Measurements from ENCODE around the gene RAB44. TPM values are rescaled to one million over a fixed set of nuclear protein-coding genes. Genes with fewer than 3 reads are reported as not detected.

The RAB44 gene
- total RNA-seq, 1 donor from 2014 or later, result not detected

GRCh38 chr6:36727505-36728021, 29.9 kb downstream of the RAB44 start:
- no peak for TF ChIP-seq EZH2phosphoT487 (IDR thresholded peaks at IDR 0.05)
- TF ChIP-seq EZH2 (IDR thresholded peaks at IDR 0.05), result no peak
- TF ChIP-seq CTCF (IDR thresholded peaks at IDR 0.05), result no peak
- H4K20me1 ChIP-seq (ENCODE audit: low read depth), result no peaks in the 10 kb centered on the region
- H3K79me2 ChIP-seq (ENCODE audit: low read depth), result no peaks in the 10 kb centered on the region
- no peak for DNase-seq (ENCODE audit: low spot score)
- no peak overlapping the region for H3K4me3 ChIP-seq
- peaks cover 6% of the 10 kb centered on the region for H3K27me3 Mint-ChIP-seq (ENCODE audit: insufficient read depth, low read depth)
- H3K36me3 Mint-ChIP-seq, result no peaks in the 10 kb centered on the region
- peaks cover 4% of the 10 kb centered on the region for H3K4me1 ChIP-seq
- H3K27ac ChIP-seq, result no peak overlapping the region
- H3K4me1 Mint-ChIP-seq, result peaks cover 39% of the 10 kb centered on the region
- no peak overlapping the region for H2AFZ ChIP-seq (replicated peaks)
- H3K4me2 ChIP-seq, result no peak overlapping the region
- no peak overlapping the region for H3K27ac Mint-ChIP-seq
- no peaks in the 10 kb centered on the region for H3K27me3 ChIP-seq
- H3K9me3 ChIP-seq (ENCODE audit: low read depth), result no peaks in the 10 kb centered on the region
- no peaks in the 10 kb centered on the region for H3K36me3 ChIP-seq
- peaks cover 8% of the 10 kb centered on the region for H3F3A ChIP-seq (ENCODE audit: low read depth)
- no peak overlapping the region for H3K4me3 Mint-ChIP-seq
- no peak overlapping the region for H3K9ac ChIP-seq
- no peaks in the 10 kb centered on the region for H3K9me3 Mint-ChIP-seq

GRCh38 chr6:36728289-36729160, 30.9 kb downstream of the RAB44 start:
- no peak for TF ChIP-seq EZH2phosphoT487 (IDR thresholded peaks at IDR 0.05)
- no peak for TF ChIP-seq EZH2 (IDR thresholded peaks at IDR 0.05)
- no peak for TF ChIP-seq CTCF (IDR thresholded peaks at IDR 0.05)
- Histone ChIP-seq H3K27me3 (no peaks in the 10 kb centered on the region), H3K9me3 (ENCODE audit: low read depth) (no peaks in the 10 kb centered on the region), H3K79me2 (ENCODE audit: low read depth) (no peaks in the 10 kb centered on the region), H3K27ac (no peak overlapping the region), H3K4me2 (no peak overlapping the region), H3K9ac (no peak overlapping the region), H4K20me1 (ENCODE audit: low read depth) (no peaks in the 10 kb centered on the region), H3F3A (ENCODE audit: low read depth) (peaks cover 8% of the 10 kb centered on the region), H3K4me3 (no peak overlapping the region), H3K36me3 (no peaks in the 10 kb centered on the region), H3K4me1 (peaks cover 4% of the 10 kb centered on the region), H2AFZ (replicated peaks) (no peak overlapping the region)
- Mint-ChIP-seq H3K27me3 (ENCODE audit: insufficient read depth, low read depth) (peaks cover 6% of the 10 kb centered on the region), H3K4me1 (peaks cover 39% of the 10 kb centered on the region), H3K36me3 (no peaks in the 10 kb centered on the region), H3K9me3 (no peaks in the 10 kb centered on the region), H3K4me3 (no peak overlapping the region), H3K27ac (no peak overlapping the region)
- DNase-seq (ENCODE audit: low spot score), result no peak

GRCh38 chr6:36729161-36729524, 31.5 kb downstream of the RAB44 start:
- H3K4me1 ChIP-seq, result peaks cover 4% of the 10 kb centered on the region
- no peak overlapping the region for H3K27ac Mint-ChIP-seq
- no peaks in the 10 kb centered on the region for H3K9me3 Mint-ChIP-seq
- H3K4me3 ChIP-seq, result no peak overlapping the region
- no peaks in the 10 kb centered on the region for H3K36me3 Mint-ChIP-seq
- H3K4me2 ChIP-seq, result no peak overlapping the region
- H3K4me1 Mint-ChIP-seq, result peaks cover 39% of the 10 kb centered on the region
- H3K4me3 Mint-ChIP-seq, result no peak overlapping the region
- H3K36me3 ChIP-seq, result no peaks in the 10 kb centered on the region
- H4K20me1 ChIP-seq (ENCODE audit: low read depth), result no peaks in the 10 kb centered on the region
- peaks cover 11% of the 10 kb centered on the region for H3K27me3 Mint-ChIP-seq (ENCODE audit: insufficient read depth, low read depth)
- TF ChIP-seq EZH2phosphoT487 (IDR thresholded peaks at IDR 0.05), result no peak
- no peak for TF ChIP-seq EZH2 (IDR thresholded peaks at IDR 0.05)
- TF ChIP-seq CTCF (IDR thresholded peaks at IDR 0.05), result no peak
- H3K79me2 ChIP-seq (ENCODE audit: low read depth), result no peaks in the 10 kb centered on the region
- H2AFZ ChIP-seq (replicated peaks), result no peak overlapping the region
- no peaks in the 10 kb centered on the region for H3K27me3 ChIP-seq
- H3K9me3 ChIP-seq (ENCODE audit: low read depth), result no peaks in the 10 kb centered on the region
- H3K27ac ChIP-seq, result no peak overlapping the region
- H3F3A ChIP-seq (ENCODE audit: low read depth), result peaks cover 8% of the 10 kb centered on the region
- no peak for DNase-seq (ENCODE audit: low spot score)
- no peak overlapping the region for H3K9ac ChIP-seq
